Measurements from ENCODE around the gene SRSF3. TPM values are rescaled to one million over a fixed set of nuclear protein-coding genes. Genes with fewer than 3 reads are reported as not detected.

SRSF3 gene
- total and polyA plus RNA-seq, 3 experiments from 2014 or later: 370 to 579 (median 572) TPM

GRCh38 chr6:36622901-36623546, 28.9 kb downstream of the SRSF3 start:
- no peaks in the 10 kb centered on the region for H3K27me3 Mint-ChIP-seq
- Histone ChIP-seq H3K27me3 (ENCODE audit: insufficient read depth, low read length, poor library complexity, severe bottlenecking) (no peaks in the 10 kb centered on the region), H3K27ac (ENCODE audit: low read depth, low read length) (no peak overlapping the region), H3K9me3 (ENCODE audit: low read length) (no peaks in the 10 kb centered on the region), H3K36me3 (ENCODE audit: insufficient read depth, low read length) (no peaks in the 10 kb centered on the region), H3K4me3 (ENCODE audit: low read length) (no peak overlapping the region), H3K4me1 (ENCODE audit: insufficient read depth, low read length) (peaks cover 7% of the 10 kb centered on the region)
- peaks cover 11 to 15% (median 11%) of the 10 kb centered on the region in 3 donors for H3K4me1 Mint-ChIP-seq
- no peaks in the 10 kb centered on the region for H3K9me3 Mint-ChIP-seq
- no peak for DNase-seq
- no peak overlapping the region for H3K4me3 Mint-ChIP-seq
- ChIA-PET POLR2A (no interaction called here), CTCF (interaction anchor here (0.9 to 4.3 kb wide), 7 partner anchors 8 to 142 kb away, joined by 3 to 24 read pairs (median 5); no protein-coding TSS in a partner anchor)
- H3K27ac Mint-ChIP-seq: peak overlapping the region in 5 of 8 donors; percentile 44 to 87 (median 64)
- peaks cover 0 to 1% (median 0%) of the 10 kb centered on the region in 3 donors for H3K36me3 Mint-ChIP-seq

GRCh38 chr6:36623547-36624459, 29.6 kb downstream of the SRSF3 start:
- H3K27ac Mint-ChIP-seq: peak overlapping the region in 4 of 8 donors; percentile 2 to 87 (median 52)
- DNase-seq: peak; percentile 59 to 83 (median 65)
- H3K27me3 ChIP-seq (ENCODE audit: insufficient read depth, low read length, poor library complexity, severe bottlenecking): no peaks in the 10 kb centered on the region
- H3K36me3 ChIP-seq (ENCODE audit: insufficient read depth, low read length): no peaks in the 10 kb centered on the region
- H3K27me3 Mint-ChIP-seq: no peaks in the 10 kb centered on the region
- H3K4me3 ChIP-seq (ENCODE audit: low read length): no peak overlapping the region
- no peaks in the 10 kb centered on the region for H3K9me3 Mint-ChIP-seq
- peaks cover 0 to under 1% (median 0%) of the 10 kb centered on the region in 3 donors for H3K36me3 Mint-ChIP-seq
- H3K4me3 Mint-ChIP-seq: no peak overlapping the region
- CTCF ChIA-PET: interaction anchor here (0.9 to 4.3 kb wide), 13 partner anchors 9 to 394 kb away, joined by 3 to 24 read pairs (median 4); partner anchors contain the start of gene CDKN1A
- no peaks in the 10 kb centered on the region for H3K9me3 ChIP-seq (ENCODE audit: low read length)
- H3K4me1 ChIP-seq (ENCODE audit: insufficient read depth, low read length): peaks cover 7% of the 10 kb centered on the region
- peaks cover 11 to 15% (median 11%) of the 10 kb centered on the region in 3 donors for H3K4me1 Mint-ChIP-seq
- POLR2A ChIA-PET: no interaction called here
- no peak overlapping the region for H3K27ac ChIP-seq (ENCODE audit: low read depth, low read length)

- H3K36me3 ChIP-seq (ENCODE audit: insufficient read depth, low read length): no peaks in the 10 kb centered on the region
- peaks cover 7% of the 10 kb centered on the region for H3K4me1 ChIP-seq (ENCODE audit: insufficient read depth, low read length)
- Mint-ChIP-seq H3K9me3 (no peaks in the 10 kb centered on the region), H3K36me3 (no peaks in the 10 kb centered on the region), H3K4me3 (no peak overlapping the region), H3K4me1 (peaks cover 11 to 15% (median 11%) of the 10 kb centered on the region in 3 donors), H3K27ac (no peak overlapping the region), H3K27me3 (no peaks in the 10 kb centered on the region)
- H3K4me3 ChIP-seq (ENCODE audit: low read length): no peak overlapping the region
- ChIA-PET POLR2A (no interaction called here), CTCF (interaction anchor here (0.9 to 4.3 kb wide), 12 partner anchors 10 to 393 kb away, joined by 3 to 24 read pairs (median 4); partner anchors contain the start of gene CDKN1A)
- no peak overlapping the region for H3K27ac ChIP-seq (ENCODE audit: low read depth, low read length)
- DNase-seq: no peak
- H3K9me3 ChIP-seq (ENCODE audit: low read length): no peaks in the 10 kb centered on the region
- H3K27me3 ChIP-seq (ENCODE audit: insufficient read depth, low read length, poor library complexity, severe bottlenecking): no peaks in the 10 kb centered on the region
These were observed 30.4 kb downstream of the SRSF3 start for GRCh38 chr6:36624461-36625157.

GRCh38 chr6:36625158-36625919, 31.2 kb downstream of the SRSF3 start:
- ChIA-PET CTCF (interaction anchor here (0.9 to 4.3 kb wide), 7 partner anchors 11 to 393 kb away, joined by 3 to 24 read pairs (median 5); partner anchors contain the start of gene CDKN1A), POLR2A (no interaction called here)
- no peaks in the 10 kb centered on the region for H3K27me3 Mint-ChIP-seq
- Histone ChIP-seq H3K4me3 (ENCODE audit: low read length) (no peak overlapping the region), H3K27ac (ENCODE audit: low read depth, low read length) (no peak overlapping the region), H3K9me3 (ENCODE audit: low read length) (no peaks in the 10 kb centered on the region), H3K27me3 (ENCODE audit: insufficient read depth, low read length, poor library complexity, severe bottlenecking) (no peaks in the 10 kb centered on the region), H3K4me1 (ENCODE audit: insufficient read depth, low read length) (peaks cover 7% of the 10 kb centered on the region), H3K36me3 (ENCODE audit: insufficient read depth, low read length) (no peaks in the 10 kb centered on the region)
- H3K9me3 Mint-ChIP-seq: no peaks in the 10 kb centered on the region
- no peaks in the 10 kb centered on the region for H3K36me3 Mint-ChIP-seq
- no peak overlapping the region for H3K27ac Mint-ChIP-seq
- H3K4me3 Mint-ChIP-seq: no peak overlapping the region
- DNase-seq: no peak
- H3K4me1 Mint-ChIP-seq: peaks cover 11 to 15% (median 11%) of the 10 kb centered on the region in 3 donors

- H3K27ac ChIP-seq (ENCODE audit: low read depth, low read length): no peak overlapping the region
- H3K27me3 ChIP-seq (ENCODE audit: insufficient read depth, low read length, poor library complexity, severe bottlenecking): no peaks in the 10 kb centered on the region
- CTCF ChIA-PET: interaction anchor here (1.2 kb wide), 1 partner anchor 54 kb away, joined by 5 read pairs; no protein-coding TSS in a partner anchor
- no peak for DNase-seq
- Mint-ChIP-seq H3K4me3 (no peak overlapping the region), H3K27me3 (no peaks in the 10 kb centered on the region), H3K36me3 (no peaks in the 10 kb centered on the region), H3K9me3 (no peaks in the 10 kb centered on the region), H3K4me1 (peaks cover 11 to 15% (median 11%) of the 10 kb centered on the region in 3 donors), H3K27ac (no peak overlapping the region)
- no peaks in the 10 kb centered on the region for H3K9me3 ChIP-seq (ENCODE audit: low read length)
- peaks cover 7% of the 10 kb centered on the region for H3K4me1 ChIP-seq (ENCODE audit: insufficient read depth, low read length)
- no peak overlapping the region for H3K4me3 ChIP-seq (ENCODE audit: low read length)
- no peaks in the 10 kb centered on the region for H3K36me3 ChIP-seq (ENCODE audit: insufficient read depth, low read length)
- POLR2A ChIA-PET: no interaction called here
These were observed 32.5 kb downstream of the SRSF3 start for GRCh38 chr6:36626636-36627035.

GRCh38 chr6:36627141-36627540, 33.0 kb downstream of the SRSF3 start:
- H3K27me3 ChIP-seq (ENCODE audit: insufficient read depth, low read length, poor library complexity, severe bottlenecking): no peaks in the 10 kb centered on the region
- Mint-ChIP-seq H3K9me3 (no peaks in the 10 kb centered on the region), H3K4me3 (no peak overlapping the region), H3K27ac (no peak overlapping the region), H3K27me3 (no peaks in the 10 kb centered on the region), H3K4me1 (peaks cover 11 to 15% (median 11%) of the 10 kb centered on the region in 3 donors), H3K36me3 (no peaks in the 10 kb centered on the region)
- H3K4me1 ChIP-seq (ENCODE audit: insufficient read depth, low read length): peaks cover 7% of the 10 kb centered on the region
- POLR2A ChIA-PET: no interaction called here
- H3K9me3 ChIP-seq (ENCODE audit: low read length): no peaks in the 10 kb centered on the region
- CTCF ChIA-PET: no interaction called here
- no peaks in the 10 kb centered on the region for H3K36me3 ChIP-seq (ENCODE audit: insufficient read depth, low read length)
- H3K27ac ChIP-seq (ENCODE audit: low read depth, low read length): no peak overlapping the region
- H3K4me3 ChIP-seq (ENCODE audit: low read length): no peak overlapping the region
- DNase-seq: no peak

GRCh38 chr6:36627801-36628246, 33.7 kb downstream of the SRSF3 start:
- Mint-ChIP-seq H3K4me3 (no peak overlapping the region), H3K4me1 (peaks cover 7 to 11% (median 8%) of the 10 kb centered on the region in 3 donors), H3K9me3 (no peaks in the 10 kb centered on the region), H3K27me3 (no peaks in the 10 kb centered on the region), H3K27ac (no peak overlapping the region), H3K36me3 (no peaks in the 10 kb centered on the region)
- Histone ChIP-seq H3K4me3 (ENCODE audit: low read length) (no peak overlapping the region), H3K27ac (ENCODE audit: low read depth, low read length) (no peak overlapping the region), H3K9me3 (ENCODE audit: low read length) (no peaks in the 10 kb centered on the region), H3K36me3 (ENCODE audit: insufficient read depth, low read length) (no peaks in the 10 kb centered on the region), H3K27me3 (ENCODE audit: insufficient read depth, low read length, poor library complexity, severe bottlenecking) (no peaks in the 10 kb centered on the region), H3K4me1 (ENCODE audit: insufficient read depth, low read length) (peaks cover 7% of the 10 kb centered on the region)
- DNase-seq: no peak
- CTCF ChIA-PET: interaction anchor here (3.1 kb wide), 1 partner anchor 52 kb away, joined by 9 read pairs; no protein-coding TSS in a partner anchor
- POLR2A ChIA-PET: no interaction called here

All from CD8-positive, alpha-beta memory T cell (primary cell).